Fibroblast of skin of scalp (primary cell): Measurements from ENCODE around the gene TRPC4AP.
"Not testable (repeated sequence)": the region's sequence is repeated elsewhere in the genome, so short reads cannot be mapped to it uniquely, and the experiment has no call there.

Experiments
- DNase-seq: peaks from one replicate; pipeline ENCODE4 v3.0.0-alpha.2; 2013

Gene TRPC4AP

GRCh38 chr20:35101620-35102019 is 9.0 kb upstream of the TRPC4AP start:
- no peak for DNase-seq

DNA sequence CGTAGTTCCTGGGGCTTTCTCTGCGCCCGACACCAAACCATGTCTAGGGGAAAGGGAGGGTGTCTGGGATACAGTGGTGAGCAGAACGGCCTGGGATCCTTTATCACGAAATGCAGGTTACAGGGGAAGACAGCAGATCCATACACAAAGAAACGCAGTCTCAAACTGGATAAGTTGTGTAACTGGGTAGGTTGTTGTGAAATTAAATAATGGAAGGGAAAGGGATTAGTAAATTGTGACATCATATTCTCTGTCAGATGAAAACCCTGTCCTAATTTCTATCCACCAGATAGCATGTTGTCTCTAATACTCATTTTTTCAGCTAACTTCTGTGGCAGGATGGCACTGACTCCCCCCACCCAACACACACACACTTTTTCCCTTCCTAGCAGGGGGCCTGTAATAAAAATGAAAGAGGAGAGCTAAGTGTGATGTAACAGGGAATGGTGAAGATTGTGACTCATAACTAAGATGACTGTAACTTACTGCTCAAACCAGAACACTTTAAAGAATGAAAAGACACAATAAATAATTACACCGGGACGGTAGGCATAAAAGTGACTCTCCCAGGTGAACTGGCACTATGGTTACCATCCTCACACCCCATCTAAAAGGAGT is 769 bp upstream of the TRPC4AP start:
- DNase-seq: peak; percentile 85

DNA sequence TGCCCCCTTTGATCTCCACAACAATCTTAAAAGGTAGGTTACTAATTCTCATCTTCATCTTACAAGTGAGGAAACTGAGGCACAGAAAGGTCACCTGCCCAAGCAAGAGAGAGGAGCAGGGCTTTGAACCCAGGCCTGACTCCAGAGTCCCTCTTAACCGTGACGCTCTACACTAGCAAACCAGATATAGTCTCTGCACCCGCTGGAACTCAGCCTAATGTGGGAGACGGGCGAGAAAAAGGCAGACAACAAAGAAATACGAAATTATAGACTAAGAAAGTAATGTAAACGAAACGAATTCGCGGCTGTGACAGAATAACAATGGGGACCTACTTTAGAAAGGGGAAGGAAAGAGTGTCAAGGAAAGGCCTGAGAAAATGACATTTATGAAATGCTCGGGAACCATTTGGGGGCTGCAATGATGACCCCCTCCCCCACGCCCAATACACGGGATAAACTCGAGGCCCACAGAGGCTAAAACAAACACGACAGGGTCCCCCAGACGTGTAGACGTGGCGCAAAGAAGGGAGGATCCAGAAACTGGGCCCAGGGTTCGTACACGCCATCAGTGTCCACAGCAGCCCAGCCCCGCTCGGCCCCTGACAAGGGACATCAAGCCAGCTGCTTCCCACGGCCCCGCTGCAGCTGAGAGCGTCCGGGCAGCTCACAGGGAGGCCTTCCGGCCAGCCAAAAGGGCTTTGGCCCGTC is 637 bp downstream of the TRPC4AP start:
- peak; percentile 13 for DNase-seq

GRCh38 chr20:35088231-35089145 is 4.1 kb downstream of the TRPC4AP start:
- no peak for DNase-seq

DNA sequence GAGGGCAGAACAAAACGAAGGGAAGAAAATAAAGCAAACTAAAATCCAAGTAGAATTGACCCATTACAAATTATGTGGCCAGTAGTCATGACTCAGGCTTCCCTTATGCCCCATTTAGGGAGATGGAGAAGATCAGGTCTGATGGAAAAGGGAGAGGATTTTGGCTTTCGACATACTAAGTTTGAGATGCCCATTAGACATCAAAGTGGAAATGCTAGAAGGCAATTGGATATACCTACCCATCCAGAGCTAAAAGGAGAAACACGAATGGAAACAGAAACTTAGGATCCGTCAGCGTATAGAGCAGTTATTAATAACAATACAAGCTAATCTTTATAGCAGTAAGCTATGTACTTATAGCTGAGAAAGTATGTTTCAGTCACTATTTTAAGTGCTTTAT is 4.8 kb downstream of the TRPC4AP start:
- DNase-seq: no peak

- no peak for DNase-seq
These were observed 5.3 kb downstream of the TRPC4AP start for GRCh38 chr20:35087355-35087754.

GRCh38 chr20:35085477-35086225 is 7.0 kb downstream of the TRPC4AP start:
- no peak for DNase-seq

- no peak for DNase-seq
These were observed 7.6 kb downstream of the TRPC4AP start for GRCh38 chr20:35084998-35085397.

GRCh38 chr20:35080348-35080642 is 12.3 kb downstream of the TRPC4AP start:
- DNase-seq: not testable (repeated sequence)

GRCh38 chr20:35079472-35080347 is 12.9 kb downstream of the TRPC4AP start:
- DNase-seq: no peak

GRCh38 chr20:35077872-35078271 is 14.7 kb downstream of the TRPC4AP start:
- no peak for DNase-seq

GRCh38 chr20:35077341-35077740 is 15.3 kb downstream of the TRPC4AP start:
- DNase-seq: no peak

GRCh38 chr20:35071436-35072153 is 21.0 kb downstream of the TRPC4AP start:
- not testable (repeated sequence) for DNase-seq

- DNase-seq: no peak
These were observed 26.4 kb downstream of the TRPC4AP start for GRCh38 chr20:35066194-35066593.

DNA sequence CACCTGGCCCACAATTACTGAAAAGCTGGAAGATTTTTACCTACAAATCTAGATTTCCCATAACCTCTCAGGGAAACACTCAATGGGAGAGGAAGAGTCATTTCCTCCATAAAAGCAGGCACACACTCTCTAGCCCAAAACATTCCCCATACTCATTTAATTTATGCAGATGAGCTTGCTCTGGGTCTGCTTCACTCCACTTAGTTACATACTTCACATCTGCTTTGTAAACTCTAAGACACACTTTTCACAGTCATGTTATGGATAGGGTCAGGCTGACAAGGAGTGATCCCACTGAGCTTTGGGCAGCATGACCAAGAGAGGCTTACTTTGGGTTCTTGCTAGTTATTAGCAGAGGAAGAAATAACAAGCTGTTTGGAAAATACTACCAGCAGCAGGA is 27.4 kb downstream of the TRPC4AP start:
- DNase-seq: no peak

DNA sequence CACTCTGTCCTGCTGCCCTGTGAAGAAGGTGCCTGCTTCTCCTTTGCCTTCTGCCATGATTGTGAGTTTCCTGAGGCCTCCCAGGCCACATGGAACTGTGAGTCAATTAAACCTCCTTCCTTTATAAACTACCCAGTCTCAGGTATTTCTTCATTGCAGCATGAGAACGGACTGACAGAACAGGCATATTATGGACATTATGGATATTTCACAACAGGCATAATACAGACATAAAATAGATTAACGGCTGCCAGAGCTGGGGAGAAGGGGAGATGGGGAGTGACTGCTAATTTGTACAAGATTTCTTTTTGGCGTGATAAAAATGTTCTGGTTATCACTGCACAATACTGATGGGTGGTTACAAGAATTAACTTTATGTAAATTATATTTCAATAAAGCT is 29.4 kb downstream of the TRPC4AP start:
- no peak for DNase-seq

DNA sequence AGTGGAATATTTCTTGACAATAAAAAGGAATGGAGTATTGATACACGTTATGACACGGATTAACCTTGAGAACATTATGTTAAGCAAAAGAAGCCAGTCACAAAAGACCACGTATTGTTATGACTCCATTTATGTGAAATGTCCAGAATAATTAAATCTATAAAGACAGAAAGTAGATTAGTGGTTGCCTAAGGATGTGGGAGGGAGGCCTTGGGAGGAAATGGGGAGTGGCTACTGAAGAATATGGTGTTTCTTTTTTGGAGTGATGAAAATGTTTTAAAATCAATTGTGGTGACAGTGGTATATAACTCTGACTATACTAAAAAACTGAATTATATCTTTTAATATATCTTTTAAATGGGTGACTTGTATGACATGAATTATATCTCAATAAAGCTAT is 30.1 kb downstream of the TRPC4AP start:
- DNase-seq: no peak

GRCh38 chr20:35060168-35060567 is 32.4 kb downstream of the TRPC4AP start:
- DNase-seq: no peak

GRCh38 chr20:35059612-35060011 is 33.0 kb downstream of the TRPC4AP start:
- DNase-seq: no peak

DNA sequence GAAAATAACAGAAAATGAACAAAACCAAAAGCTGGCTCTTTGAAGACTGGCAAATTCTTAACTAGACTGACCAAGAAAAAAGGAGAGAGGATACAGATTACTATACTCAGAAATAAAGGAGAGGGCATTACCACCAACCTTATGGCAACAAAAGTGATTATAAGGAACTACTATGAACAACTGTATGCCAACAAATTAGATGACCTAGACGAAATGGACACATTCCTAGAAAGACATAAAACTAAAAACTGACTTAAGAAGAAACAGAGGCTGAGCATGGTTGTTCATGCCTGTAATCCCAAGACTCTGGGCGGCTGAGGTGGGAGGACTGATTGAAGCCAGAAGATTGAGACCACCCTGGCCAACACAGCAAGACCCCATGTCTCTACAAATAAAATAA is 33.5 kb downstream of the TRPC4AP start:
- no peak for DNase-seq
